Urothelium cell line (cell line): Measurements from ENCODE around the gene FPR2.
A peak's percentile ranks its signal among the peaks of the same experiment; 100 is the strongest.
"Not testable (repeated sequence)": the region's sequence is repeated elsewhere in the genome, so short reads cannot be mapped to it uniquely, and the experiment has no call there.

Experiments
- DNase-seq: peaks from one replicate; pipeline ENCODE4 v3.0.0; 2011; ENCODE audit warnings: low spot score, mixed read lengths
- FAIRE-seq: peaks from 2 replicates; lab custom pipeline; 2011; peaks lifted over from hg19 to GRCh38; lab: Jason Lieb, UNC

FPR2 gene

GRCh38 chr19:51760697-51761356 is at the start of gene FPR2:
Gene FPR2 (plus strand): TSS chr19:51761180. CDS start chr19:51768659, 7,479 bp downstream.
- DNase-seq (no peak), FAIRE-seq (no peak)

- FAIRE-seq: no peak
Observed at GRCh38 chr19:51711702-51712101, 49.3 kb upstream of the FPR2 start.

GRCh38 chr19:51712461-51713081 is 48.4 kb upstream of the FPR2 start:
- no peak for FAIRE-seq

More at GRCh38 chr19:51711702-51712101, 49.3 kb upstream of the FPR2 start:
- DNase-seq: no peak

GRCh38 chr19:51713319-51714285 is 47.4 kb upstream of the FPR2 start:
- no peak for DNase-seq
- FAIRE-seq: no peak

More at GRCh38 chr19:51712461-51713081, 48.4 kb upstream of the FPR2 start:
- DNase-seq: no peak

GRCh38 chr19:51714848-51715247 is 46.1 kb upstream of the FPR2 start:
- DNase-seq: no peak
- peak; percentile 35 for FAIRE-seq

GRCh38 chr19:51715850-51716249 is 45.1 kb upstream of the FPR2 start:
- FAIRE-seq (no peak), DNase-seq (no peak)

- FAIRE-seq: no peak
- no peak for DNase-seq
Observed at GRCh38 chr19:51716925-51717324, 44.1 kb upstream of the FPR2 start.

GRCh38 chr19:51719251-51719988 is 41.6 kb upstream of the FPR2 start:
- FAIRE-seq (no peak), DNase-seq (no peak)

- no peak for DNase-seq
Observed at GRCh38 chr19:51721905-51722304, 39.1 kb upstream of the FPR2 start.

GRCh38 chr19:51722492-51722891 is 38.5 kb upstream of the FPR2 start:
- no peak for FAIRE-seq
- no peak for DNase-seq

More at GRCh38 chr19:51721905-51722304, 39.1 kb upstream of the FPR2 start:
- no peak for FAIRE-seq

GRCh38 chr19:51724543-51724942 is 36.4 kb upstream of the FPR2 start:
- DNase-seq: no peak
- FAIRE-seq: no peak

GRCh38 chr19:51726049-51726448 is 34.9 kb upstream of the FPR2 start:
- FAIRE-seq: no peak
- DNase-seq: peak; percentile 68

- no peak for FAIRE-seq
- peak; percentile 36 for DNase-seq
Observed at GRCh38 chr19:51727349-51727880, 33.6 kb upstream of the FPR2 start.

- FAIRE-seq (no peak), DNase-seq (no peak)
Observed at GRCh38 chr19:51729781-51730180, 31.2 kb upstream of the FPR2 start.

GRCh38 chr19:51733742-51734522 is 27.0 kb upstream of the FPR2 start:
- FAIRE-seq: no peak
- DNase-seq: no peak

- FAIRE-seq: no peak
- DNase-seq: peak; percentile 49
Observed at GRCh38 chr19:51735759-51736449, 25.1 kb upstream of the FPR2 start.

GRCh38 chr19:51737389-51737788 is 23.6 kb upstream of the FPR2 start:
- FAIRE-seq: no peak
- DNase-seq: no peak

GRCh38 chr19:51737924-51738323 is 23.1 kb upstream of the FPR2 start:
- no peak for DNase-seq
- FAIRE-seq: no peak

GRCh38 chr19:51738523-51738922 is 22.5 kb upstream of the FPR2 start:
- FAIRE-seq, DNase-seq: not testable (repeated sequence)
